HepG2 (cell line): ENCODE data around the gene GJC2. TPM values are rescaled to one million over a fixed set of nuclear protein-coding genes. Genes with fewer than 3 reads are reported as not detected.

Experiments used
- ETS1 ChIP-seq: sonication (generic); formaldehyde crosslinking; IDR thresholded peaks from 2 replicates; pipeline ENCODE4 v1.4.0; 2020; ENCODE audit warnings: missing genetic modification reagents
- HCFC1 ChIP-seq: fragments of 150-350 bp; IDR thresholded peaks from 2 replicates; pipeline ENCODE4 v1.6.1; 2014; ENCODE audit warnings: low read depth, low read length
- IKZF1 ChIP-seq: fragments of 450-650 bp; IDR thresholded peaks from 2 replicates; pipeline ENCODE4 v1.7.1; 2016
- MYC ChIP-seq: sonication (generic); formaldehyde crosslinking; IDR thresholded peaks from 2 replicates; pipeline ENCODE4 v1.9.0; 2021; ENCODE audit warnings: missing genetic modification reagents, borderline replicate concordance
- PHF5A ChIP-seq: IDR thresholded peaks from one replicate; pipeline ENCODE4 v1.6.1; 2018; ENCODE audit warnings: low read depth, missing genetic modification reagents; ENCODE audit not compliant: unreplicated experiment
- REPIN1 ChIP-seq: sonication (generic); formaldehyde crosslinking; IDR thresholded peaks from 2 replicates; pipeline ENCODE4 v1.8.0; 2022; ENCODE audit warnings: missing genetic modification reagents, low read depth, mild to moderate bottlenecking, borderline replicate concordance
- TOPORS ChIP-seq: sonication (generic); formaldehyde crosslinking; IDR thresholded peaks from 2 replicates; pipeline ENCODE4 v1.8.0; 2023; ENCODE audit warnings: mild to moderate bottlenecking, missing genetic modification reagents
- ZBTB25 ChIP-seq: IDR thresholded peaks from 2 replicates; pipeline ENCODE4 v1.6.1; 2018; ENCODE audit warnings: missing genetic modification reagents
- ZBTB33 ChIP-seq: sonication (generic); formaldehyde crosslinking; IDR thresholded peaks from 2 replicates; pipeline ENCODE4 v1.4.0; 2020; ENCODE audit warnings: missing genetic modification reagents
- ZFAT ChIP-seq: sonication (generic); formaldehyde crosslinking; conservative IDR thresholded peaks from 2 replicates; pipeline ENCODE4 v1.8.1; 2023; ENCODE audit warnings: missing genetic modification reagents, inconsistent platforms
- ZNF142 ChIP-seq: sonication (generic); formaldehyde crosslinking; IDR thresholded peaks from 2 replicates; pipeline ENCODE4 v1.4.0; 2020; ENCODE audit warnings: missing genetic modification reagents
- ZNF274 ChIP-seq: sonication (generic); formaldehyde crosslinking; IDR thresholded peaks from 2 replicates; pipeline ENCODE4 v1.5.1; 2020; ENCODE audit warnings: mild to moderate bottlenecking, missing genetic modification reagents
- ZNF333 ChIP-seq: sonication (generic); formaldehyde crosslinking; IDR thresholded peaks from 2 replicates; pipeline ENCODE4 v1.4.0; 2020; ENCODE audit warnings: mild to moderate bottlenecking, missing genetic modification reagents, borderline replicate concordance
- ZNF335 ChIP-seq: sonication (generic); formaldehyde crosslinking; IDR thresholded peaks from 2 replicates; pipeline ENCODE4 v1.4.0; 2020; ENCODE audit warnings: missing genetic modification reagents
- ZNF446 ChIP-seq: sonication (generic); formaldehyde crosslinking; IDR thresholded peaks from 2 replicates; pipeline ENCODE4 v1.5.0; 2020; ENCODE audit warnings: mild to moderate bottlenecking, missing genetic modification reagents
- ZXDC ChIP-seq: sonication (generic); formaldehyde crosslinking; IDR thresholded peaks from 2 replicates; pipeline ENCODE4 v1.5.0; 2020; ENCODE audit warnings: mild to moderate bottlenecking, missing genetic modification reagents
- polyA plus RNA-seq, 8 experiments: library from polyadenylated mRNA; depleted of rRNA in 3 of 8; stranded (reverse) in 7 of 8; unstranded in 1 of 8; fragments of >200 nt; fragmentation: Illumina TruSeq in 4 of 8; extraction: Trizol in 4 of 8; gene quantifications; 2 replicates each; pipeline versions ENCODE4 v1.2.1 to v1.2.3, GENCODE V29; 2011 to 2016; ENCODE audit warnings: low read depth in 4 of 8, missing spikeins in 1 of 8, mixed read lengths in 1 of 8; ENCODE audit not compliant: insufficient read depth in 1 of 8
- total RNA-seq, 5 experiments: library from RNA; depleted of rRNA; stranded (reverse); fragments of >200 nt; fragmentation: Illumina TruSeq; extraction: Trizol; gene quantifications; 2 replicates each; pipeline ENCODE4 v1.2.3, GENCODE V29; 2016; ENCODE audit warnings: low read depth in 1 of 5

The GJC2 gene
- total and polyA plus RNA-seq, 2 of the 13 experiments (the other 11 are each of a cell fraction or from before 2014, with no cell fraction given): 1.6 to 3.8 TPM

GRCh38 chr1:228139931-228140723 is 9.6 kb upstream of the GJC2 start, which contains the start of gene GUK1 (continued):
- TF ChIP-seq ETS1 (CRISPR knock-in tag) (0 out of 2 replicates have a peak, but pooled peaks have one; percentile 66), PHF5A (no peak), HCFC1 (peak; percentile 54), ZBTB33 (CRISPR knock-in tag) (no peak), ZNF446 (0 out of 2 replicates have a peak, but pooled peaks have one; percentile 48), ZNF274 (CRISPR knock-in tag) (no peak; the same call in 1 of the 2 replicates), ZXDC (CRISPR knock-in tag) (no peak), ZFAT (CRISPR knock-in tag) (no peak), ZNF333 (CRISPR knock-in tag) (peak; percentile 56; the same call in 1 of the 2 replicates), IKZF1 (no peak), ZNF142 (peak; percentile 23; the same call in 1 of the 2 replicates), ZNF335 (CRISPR knock-in tag) (no peak), REPIN1 (CRISPR knock-in tag) (no peak), ZBTB25 (CRISPR knock-in tag) (0 out of 2 replicates have a peak, but pooled peaks have one; percentile 46), TOPORS (CRISPR knock-in tag) (no peak), MYC (CRISPR knock-in tag) (peak; percentile 81)
